HG03280 (cell line): Measurements from ENCODE around the gene RHBDD2.
"Not testable (repeated sequence)": the region's sequence is repeated elsewhere in the genome, so short reads cannot be mapped to it uniquely, and the experiment has no call there.

Experiments
- ATAC-seq: cut with Tn5 transposase; IDR thresholded peaks from one replicate; pipeline ENCODE4 v1.9.1; 2021; ENCODE audit warnings: mild to moderate bottlenecking, moderate library complexity; ENCODE audit not compliant: unreplicated experiment

The RHBDD2 gene

DNA sequence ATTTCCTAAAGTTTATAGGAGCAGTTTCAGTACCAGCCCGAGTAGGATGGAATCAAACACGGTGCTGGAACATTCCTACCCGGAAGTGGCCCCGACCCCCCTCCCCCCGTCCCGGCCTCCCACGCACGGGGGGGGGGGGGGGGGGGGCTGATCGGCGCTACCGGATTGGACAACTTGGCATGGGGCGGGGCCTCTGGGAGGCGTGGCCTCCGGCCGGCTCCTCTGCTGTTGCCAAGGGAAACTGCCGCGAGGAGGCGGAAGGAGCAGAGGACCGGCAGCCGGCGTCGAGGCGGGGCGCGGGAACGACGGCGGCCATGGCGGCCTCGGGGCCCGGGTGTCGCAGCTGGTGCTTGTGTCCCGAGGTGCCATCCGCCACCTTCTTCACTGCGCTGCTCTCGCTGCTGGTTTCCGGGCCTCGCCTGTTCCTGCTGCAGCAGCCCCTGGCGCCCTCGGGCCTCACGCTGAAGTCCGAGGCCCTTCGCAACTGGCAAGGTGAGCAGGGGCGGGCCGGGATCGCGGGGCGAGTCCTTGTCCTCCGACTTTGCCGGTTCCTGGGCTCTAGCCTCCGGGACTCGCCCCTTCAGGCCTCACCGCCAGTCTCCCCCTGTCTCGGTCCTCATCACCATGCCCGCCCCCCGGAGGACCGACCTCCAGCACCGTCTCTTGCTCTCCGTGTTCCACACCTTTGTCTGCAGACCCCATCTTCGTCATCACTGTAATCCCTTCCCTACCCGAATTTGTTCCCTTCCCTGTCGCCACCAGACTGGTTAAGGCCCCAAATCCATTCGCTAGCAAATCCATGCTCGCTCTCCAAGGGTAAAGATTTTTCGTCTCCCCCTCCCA, at the start of gene RHBDD2:
Gene RHBDD2 (plus strand): TSS at position 266 of the 843 bp plus-strand sequence. CDS start 49 bp downstream, at position 315.
- ATAC-seq: peak; percentile 95

DNA sequence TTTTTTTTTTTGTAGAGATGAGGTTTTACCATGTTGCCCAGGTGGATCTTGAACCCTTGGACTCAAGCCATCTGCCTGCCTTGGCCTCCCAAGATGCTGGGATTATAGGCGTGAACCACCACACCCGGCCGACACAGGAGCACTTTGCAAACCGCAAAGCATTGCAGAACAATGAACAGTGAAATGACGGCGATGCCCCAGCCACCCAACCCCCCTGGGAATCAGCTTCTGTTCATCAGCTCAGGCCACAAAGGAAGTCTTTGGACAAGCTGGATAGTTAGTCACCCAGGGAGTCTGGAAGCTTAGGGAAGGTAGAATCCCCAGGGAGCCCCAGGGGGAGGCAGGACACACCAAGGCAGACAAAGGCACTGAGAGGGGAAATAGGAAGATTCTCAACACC, 49.2 kb upstream of the RHBDD2 start:
- ATAC-seq: not testable (repeated sequence)

DNA sequence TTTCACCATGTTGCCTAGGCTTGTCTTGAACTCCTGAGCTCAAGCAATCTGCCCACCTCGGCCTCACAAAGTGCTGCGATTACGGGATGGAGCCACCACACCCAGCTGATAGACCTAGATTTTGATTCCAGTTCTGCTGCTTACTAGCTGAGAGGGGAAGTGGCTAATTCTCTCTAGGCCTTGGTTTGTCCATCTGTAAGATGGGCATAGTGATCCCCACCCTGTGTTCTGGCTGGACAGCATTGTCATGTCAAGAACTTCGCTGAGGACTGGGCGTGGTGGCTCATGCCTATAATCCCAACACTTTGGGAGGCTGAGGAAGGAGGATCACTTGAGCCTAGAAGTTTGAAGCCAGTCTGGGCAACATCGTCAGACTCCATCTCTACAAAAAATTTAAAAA, 47.9 kb upstream of the RHBDD2 start:
- ATAC-seq: no peak

DNA sequence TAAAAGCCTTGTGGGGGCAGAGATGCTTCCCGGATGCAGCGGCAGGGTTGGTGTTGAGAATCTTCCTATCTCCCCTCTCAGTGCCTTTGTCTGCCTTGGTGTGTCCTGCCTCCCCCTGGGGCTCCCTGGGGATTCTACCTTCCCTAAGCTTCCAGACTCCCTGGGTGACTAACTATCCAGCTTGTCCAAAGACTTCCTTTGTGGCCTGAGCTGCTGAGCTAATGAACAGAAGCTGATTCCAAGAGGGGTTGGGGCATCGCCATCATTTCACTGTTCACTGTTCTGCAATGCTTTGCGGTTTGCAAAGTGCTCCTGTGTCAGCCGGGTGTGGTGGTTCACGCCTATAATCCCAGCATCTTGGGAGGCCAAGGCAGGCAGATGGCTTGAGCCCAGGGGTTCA, 45.2 kb upstream of the RHBDD2 start:
- not testable (repeated sequence) for ATAC-seq

DNA sequence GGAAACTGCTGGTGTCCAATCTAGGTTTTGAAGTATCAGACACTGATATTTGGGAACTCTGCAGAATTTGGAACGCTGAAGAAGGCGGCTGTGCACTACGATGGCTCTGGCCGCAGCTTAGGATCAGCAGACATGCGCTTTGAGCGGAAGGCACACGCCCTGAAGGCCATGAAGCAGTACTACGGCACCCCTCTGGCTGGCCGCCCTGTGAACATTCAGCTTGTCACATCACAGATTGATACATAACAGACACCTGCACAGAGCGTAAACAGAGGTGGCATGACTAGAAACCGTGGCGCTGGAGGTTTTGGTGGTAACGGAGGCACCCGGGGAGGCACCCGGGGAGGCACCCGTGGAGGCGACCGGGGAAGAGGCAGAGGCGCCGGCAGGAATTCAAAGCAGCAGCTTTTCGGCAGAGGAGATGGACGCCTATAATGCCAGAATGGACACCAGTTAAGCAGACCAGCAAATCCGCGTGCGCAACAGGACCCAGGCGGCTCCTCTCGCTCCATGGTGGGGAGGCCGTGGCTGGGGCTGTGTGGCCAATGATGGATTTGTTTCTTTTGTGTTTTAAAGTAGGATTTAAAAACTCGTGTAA, 43.0 kb upstream of the RHBDD2 start:
- ATAC-seq: no peak

DNA sequence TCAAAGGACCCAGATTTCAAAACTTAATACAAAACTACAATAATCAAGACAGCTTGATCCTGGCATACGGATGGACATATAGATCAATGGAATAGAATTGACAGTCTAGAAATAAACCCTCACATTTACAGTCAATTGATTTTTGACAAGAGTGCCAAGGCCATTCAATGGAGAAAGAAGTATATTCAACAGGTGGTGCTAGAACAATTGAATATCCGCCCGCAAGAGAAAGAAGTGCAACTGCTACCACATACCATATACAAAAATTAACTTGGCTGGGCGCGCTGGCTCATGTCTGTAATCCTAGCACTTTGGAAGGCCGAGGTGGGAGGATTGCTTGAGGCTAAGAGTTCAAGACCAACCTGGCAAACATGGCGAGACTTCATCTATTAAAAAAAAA, 42.0 kb upstream of the RHBDD2 start:
- no peak for ATAC-seq

DNA sequence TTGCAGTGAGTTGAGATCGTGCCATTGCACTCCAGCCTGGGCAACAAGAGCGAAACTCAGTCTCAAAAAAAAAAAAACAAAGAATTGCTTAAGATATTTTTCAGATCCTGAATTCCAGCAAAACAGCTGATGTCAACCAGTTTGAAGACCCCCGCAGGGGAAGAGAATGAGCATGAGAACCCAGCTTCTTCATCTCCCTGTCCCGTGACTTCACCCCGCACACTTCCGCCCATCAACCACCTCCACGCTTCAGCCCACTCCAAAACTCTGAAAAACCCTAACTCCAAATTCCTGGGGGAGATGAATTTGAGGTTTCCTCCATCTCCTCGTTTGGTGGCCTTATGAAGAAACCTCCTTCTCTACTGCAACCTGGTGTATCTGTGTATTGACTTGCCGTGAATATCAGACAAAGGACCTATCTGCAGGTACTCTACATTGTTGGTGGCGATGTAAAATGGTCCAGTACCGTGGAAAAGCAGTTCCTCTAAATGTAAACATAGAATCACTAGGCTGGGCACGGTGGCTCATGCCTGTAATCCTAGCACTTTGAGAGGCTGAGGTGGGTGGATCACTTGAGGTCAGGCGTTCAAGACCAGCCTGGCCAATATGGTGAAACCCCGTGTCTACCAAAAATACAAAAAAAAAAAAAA, 40.4 kb upstream of the RHBDD2 start:
- not testable (repeated sequence) for ATAC-seq

DNA sequence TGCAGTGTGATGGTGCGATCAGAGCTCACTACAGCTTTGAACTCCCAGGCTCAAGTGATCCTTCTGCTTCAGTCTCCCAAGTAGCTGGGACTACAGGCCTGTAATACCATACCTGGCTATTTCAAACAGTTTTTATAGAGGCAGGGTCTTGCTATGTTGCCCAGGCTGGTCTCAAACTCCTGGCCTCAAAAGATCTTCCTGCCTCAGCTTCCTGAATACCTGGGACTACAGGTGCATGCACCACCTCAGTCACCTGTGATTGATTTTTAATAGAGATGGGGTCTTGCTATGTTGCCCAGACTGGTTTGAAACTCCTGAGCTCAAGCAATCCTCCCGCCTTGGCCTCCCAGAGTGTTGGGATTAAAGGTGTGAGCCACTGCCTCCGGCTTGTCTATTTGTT, 38.8 kb upstream of the RHBDD2 start:
- ATAC-seq: no peak

DNA sequence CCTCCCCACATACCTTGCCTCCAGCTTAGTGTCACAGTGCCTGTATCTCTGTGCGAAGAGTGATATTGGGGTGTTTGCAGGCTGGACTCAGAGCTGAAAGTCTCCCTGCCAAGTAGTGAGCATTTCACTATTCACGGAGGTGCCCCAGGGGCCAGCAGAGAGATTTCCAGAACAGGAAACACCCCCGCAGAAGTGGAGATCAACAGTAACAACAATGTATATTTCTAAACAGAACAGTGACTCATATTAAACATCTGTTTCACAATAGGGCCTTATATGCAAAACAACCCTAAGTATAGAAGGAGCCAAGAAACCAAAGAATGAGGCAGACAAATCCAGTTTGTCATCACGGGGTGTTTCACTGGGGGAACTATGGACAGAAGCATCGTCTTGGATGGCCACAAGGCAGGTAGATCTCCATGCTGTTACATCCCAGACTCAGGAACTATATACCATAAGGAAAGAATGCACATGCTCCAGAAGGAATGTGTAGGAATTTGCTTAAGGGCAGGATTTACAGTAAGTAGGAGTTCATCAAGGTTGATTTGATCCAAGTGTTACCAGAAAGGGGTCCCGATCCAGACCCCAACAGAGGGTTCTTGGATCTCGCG, 35.9 kb upstream of the RHBDD2 start:
- peak; percentile 89 for ATAC-seq

DNA sequence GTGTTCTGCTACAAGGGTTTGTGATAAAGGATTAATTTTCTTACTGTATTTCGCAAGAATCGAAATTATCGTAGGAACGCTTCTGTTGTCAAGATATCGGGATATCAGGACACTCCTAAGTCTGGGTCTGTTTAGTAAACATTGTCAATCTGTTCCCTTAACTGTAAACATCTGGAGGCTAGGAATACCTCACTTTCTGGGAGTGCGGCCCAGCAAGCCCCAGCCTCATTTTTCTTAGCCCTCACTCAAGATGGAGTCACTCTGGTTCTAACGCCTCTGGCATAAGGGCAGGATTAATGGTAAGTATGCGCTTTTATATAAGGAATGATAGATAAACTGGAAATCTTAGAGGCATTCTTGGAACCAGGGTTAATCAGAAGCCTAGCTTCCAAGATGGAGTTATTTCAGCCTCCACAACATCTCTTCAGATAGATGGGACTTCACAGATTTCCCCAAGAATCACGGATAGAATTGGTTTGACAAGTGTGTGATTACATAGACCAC, 35.2 kb upstream of the RHBDD2 start:
- ATAC-seq: no peak

DNA sequence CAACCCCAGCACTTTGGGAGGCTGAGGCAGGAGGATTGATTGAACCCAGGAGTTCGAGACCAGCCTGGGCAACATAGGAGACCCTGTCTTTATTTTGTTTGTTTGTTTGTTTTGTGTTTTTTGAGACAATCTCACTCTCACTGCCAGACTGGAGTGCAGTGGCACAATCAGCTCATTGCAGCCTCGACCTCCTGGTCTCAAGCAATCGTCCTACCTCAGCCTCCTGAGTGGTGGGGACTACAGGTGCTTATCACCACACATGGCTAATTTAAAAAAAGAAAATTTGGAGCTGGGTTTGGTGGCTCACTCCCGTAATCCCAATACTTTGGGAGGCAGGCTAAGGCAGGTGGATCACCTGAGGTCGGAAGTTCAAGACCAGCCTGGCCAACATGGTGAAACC, 34.7 kb upstream of the RHBDD2 start:
- no peak for ATAC-seq

DNA sequence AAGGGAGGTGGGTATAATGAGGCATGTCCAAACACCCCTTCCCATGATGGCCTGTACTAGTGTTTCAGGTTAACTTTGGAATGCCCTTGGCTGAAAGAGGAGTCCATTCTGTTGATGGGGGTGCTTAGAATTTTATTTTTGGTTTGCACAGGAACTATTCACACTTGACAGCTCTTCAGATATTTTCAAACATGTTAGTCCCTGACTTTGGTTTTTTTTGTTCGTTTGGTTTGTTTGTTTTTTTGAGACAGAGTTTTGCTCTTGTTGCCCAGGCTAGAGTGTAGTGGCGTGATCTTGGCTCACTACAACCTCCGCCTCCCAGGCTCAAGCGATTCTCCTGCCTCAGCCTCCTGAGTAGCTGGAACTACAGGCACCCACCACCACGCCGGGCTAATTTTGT, 33.7 kb upstream of the RHBDD2 start:
- not testable (repeated sequence) for ATAC-seq

DNA sequence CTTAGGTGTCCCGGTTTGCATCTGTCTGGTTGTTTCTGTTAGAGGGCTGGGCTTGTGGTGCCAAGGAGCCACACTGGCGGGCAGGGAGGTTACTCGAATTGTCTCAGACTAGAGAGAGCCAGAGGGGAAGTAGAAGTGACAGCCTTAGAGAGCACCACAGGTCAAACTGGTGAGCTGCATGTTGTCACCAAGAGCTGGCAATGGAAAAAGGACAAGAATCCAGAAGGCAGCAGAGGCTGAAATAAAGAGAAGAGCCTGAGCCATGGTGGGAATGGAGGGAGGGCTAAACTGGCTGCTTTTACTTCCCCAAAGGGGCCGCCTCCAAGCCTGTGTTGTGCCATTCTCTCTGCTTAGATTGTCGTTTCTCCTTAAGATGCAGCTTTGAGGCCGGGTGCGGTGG, 31.1 kb upstream of the RHBDD2 start:
- no peak for ATAC-seq

DNA sequence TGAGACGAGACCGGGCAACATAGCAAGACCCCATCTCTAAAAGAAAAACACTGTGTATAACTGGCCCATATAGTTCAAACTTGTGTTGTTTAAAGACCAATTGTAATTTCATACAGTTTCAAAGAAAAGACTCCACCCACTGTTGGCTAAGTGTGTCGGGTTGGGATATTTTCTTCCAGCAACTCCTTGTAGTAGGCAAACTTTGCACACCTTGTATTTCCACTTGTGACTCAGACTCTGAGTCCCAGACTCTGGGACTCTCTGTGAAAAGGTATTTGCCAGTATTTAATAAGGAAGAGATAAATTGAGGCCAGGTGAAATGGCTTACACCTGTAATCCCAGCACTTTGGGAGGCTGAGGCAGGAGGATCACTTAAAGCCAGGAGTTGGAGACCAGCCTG, 29.3 kb upstream of the RHBDD2 start:
- no peak for ATAC-seq

DNA sequence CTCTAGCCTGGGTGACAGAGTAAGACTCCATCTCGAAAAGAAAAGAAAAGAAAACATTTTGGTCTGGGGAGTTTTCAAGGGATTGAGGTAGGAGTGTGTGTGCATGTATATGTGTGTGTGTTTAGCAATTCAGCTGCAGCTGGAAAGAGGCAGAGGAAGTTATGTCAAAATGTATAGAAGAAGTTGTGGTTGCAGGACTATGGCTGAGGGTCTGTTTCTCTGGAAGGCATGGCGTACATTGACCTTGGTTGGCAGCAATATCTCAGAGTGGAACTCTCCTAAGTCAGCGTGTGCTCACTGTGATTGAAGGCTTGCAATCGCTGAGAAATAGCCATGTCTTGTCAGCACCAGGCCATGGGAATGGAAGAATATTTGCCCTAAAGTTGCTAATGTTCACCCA, 28.6 kb upstream of the RHBDD2 start:
- ATAC-seq: no peak

DNA sequence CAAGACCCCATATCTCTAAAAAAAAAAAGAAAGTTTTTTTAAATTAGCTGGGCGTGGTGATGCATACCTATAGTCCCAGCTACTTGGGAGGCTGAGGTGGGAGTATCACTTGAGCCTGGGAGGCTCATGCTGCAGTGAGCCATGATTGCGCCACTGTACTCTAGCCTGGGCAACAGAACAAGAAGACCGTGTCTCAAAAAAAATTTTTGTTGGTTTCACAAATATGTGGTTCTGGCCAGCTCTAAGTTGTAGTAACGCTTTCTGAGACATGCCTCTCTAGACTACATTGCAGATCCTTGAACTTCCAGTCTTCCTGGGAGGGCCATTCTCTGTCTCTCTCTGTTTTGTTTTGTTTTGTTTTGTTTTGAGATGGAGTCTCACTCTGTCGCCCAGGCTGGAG, 24.6 kb upstream of the RHBDD2 start:
- ATAC-seq: no peak

DNA sequence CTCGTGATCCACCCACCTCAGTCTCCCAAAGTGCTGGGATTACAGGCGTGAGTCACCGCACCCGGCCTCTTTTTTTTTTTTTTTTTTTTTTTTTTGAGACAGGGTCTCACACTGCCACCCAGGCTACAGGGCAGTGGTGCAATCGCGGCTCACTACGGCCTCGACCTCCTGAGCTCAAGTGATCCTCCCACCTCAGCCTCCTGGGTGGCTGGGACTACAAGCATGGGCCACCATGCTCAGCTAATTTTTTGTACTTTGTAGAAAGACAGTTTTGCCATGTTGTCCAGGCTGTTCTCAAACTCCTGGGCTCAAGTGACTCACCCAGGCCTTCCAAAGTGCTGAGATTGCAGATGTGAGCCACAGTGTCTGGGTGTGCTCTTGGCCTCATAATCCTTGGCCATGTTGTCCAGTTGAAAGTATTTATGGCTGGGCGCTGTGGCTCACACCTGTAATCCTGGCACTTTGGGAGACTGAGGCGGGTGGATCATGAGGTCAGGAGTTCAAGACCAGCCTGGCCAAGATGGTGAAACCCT, 24.0 kb upstream of the RHBDD2 start:
- ATAC-seq: not testable (repeated sequence)

DNA sequence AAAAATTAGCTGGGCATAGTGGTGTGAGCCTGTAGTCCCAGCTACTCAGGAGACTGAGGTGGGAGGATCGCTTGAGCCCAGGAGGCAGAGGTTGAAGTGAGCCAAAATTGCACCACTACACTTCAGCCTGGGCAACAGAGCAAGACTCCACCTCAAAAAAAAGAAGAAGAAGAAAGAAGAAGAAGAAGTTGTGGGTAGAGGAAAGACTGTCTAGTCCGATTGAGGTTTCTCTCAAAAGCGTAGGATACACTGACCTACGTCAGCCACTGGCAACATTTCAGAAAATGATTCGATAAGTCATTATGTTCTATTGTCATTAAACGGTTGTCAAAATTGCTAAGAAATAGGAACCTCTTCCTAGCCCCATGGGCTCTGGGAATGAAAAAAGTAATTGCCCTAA, 22.3 kb upstream of the RHBDD2 start:
- no peak for ATAC-seq

DNA sequence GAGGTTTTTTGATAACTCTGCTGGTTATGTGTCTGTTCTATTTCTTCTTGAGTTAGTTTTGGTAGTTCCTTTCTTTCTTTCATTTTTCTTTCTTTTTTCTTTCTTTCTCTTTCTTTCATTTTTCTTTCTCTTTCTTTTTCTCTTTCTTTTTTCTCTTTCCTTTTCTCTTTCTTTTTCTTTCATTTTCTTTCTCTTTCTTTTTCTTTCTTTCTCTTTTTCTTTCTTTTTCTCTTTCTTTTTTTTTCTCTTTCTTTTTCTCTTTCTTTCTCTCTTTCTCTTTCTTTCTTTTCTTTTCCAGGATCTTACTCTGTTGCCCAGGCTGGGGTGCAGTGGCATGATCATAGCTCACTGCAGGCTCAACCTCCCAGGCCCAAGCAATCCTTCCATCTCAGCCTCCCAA, 20.4 kb upstream of the RHBDD2 start:
- ATAC-seq: no peak

DNA sequence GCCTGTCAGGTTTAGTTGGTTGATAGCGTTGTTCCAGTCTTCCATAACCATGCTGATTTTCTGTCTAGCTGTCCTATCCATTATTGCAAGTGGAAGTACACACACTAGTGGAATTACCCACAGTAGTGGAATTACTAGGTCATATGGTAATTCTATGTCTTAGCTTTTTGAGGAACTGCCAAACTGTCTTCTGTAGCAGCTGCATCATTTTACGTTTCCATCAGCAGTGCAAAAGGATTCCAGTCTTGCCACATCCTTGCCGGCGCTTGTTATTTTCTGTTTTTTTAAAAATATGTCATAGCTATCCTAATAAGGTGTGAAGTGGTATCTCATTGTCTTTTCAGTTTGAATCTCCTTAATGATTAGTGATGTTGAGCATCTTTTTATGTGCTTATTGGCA, 17.2 kb upstream of the RHBDD2 start:
- no peak for ATAC-seq

DNA sequence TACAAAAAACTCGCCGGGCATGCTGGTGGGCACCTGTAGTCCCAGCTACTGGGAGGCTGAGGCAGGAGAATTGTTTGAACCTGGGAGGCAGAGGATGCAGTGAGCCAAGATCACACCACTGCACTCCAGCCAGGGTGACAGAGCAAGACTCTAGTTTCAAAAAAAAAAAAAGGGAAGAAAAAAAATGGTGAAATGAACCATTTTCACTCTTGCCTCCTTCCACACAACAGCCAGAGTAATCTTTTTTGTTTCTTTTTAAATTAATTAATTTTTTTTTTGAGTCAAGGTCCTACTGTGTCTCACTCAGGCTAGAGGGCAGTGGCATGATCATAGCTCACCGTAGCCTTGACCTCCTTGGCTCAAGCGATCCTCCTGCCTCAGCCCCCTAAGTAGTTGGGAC, 14.6 kb upstream of the RHBDD2 start:
- not testable (repeated sequence) for ATAC-seq
